Endothelial cell of hepatic sinusoid (primary cell): Measurements from ENCODE around the gene NT5C2.
"Not testable (repeated sequence)": the region's sequence is repeated elsewhere in the genome, so short reads cannot be mapped to it uniquely, and the experiment has no call there.

Experiments
- in situ Hi-C: cut with HindIII; loops from 2 replicates; pipeline ENCODE4 v1.10.0; 2017; ENCODE audit warnings: low sequenced_read_pairs

The NT5C2 gene

GRCh38 chr10:103167554-103167953, 25.5 kb downstream of the NT5C2 start:
- in situ Hi-C loops = not testable (repeated sequence)

- in situ Hi-C loops = no loop called here
Observed at GRCh38 chr10:103166523-103166922, 26.5 kb downstream of the NT5C2 start.

DNA sequence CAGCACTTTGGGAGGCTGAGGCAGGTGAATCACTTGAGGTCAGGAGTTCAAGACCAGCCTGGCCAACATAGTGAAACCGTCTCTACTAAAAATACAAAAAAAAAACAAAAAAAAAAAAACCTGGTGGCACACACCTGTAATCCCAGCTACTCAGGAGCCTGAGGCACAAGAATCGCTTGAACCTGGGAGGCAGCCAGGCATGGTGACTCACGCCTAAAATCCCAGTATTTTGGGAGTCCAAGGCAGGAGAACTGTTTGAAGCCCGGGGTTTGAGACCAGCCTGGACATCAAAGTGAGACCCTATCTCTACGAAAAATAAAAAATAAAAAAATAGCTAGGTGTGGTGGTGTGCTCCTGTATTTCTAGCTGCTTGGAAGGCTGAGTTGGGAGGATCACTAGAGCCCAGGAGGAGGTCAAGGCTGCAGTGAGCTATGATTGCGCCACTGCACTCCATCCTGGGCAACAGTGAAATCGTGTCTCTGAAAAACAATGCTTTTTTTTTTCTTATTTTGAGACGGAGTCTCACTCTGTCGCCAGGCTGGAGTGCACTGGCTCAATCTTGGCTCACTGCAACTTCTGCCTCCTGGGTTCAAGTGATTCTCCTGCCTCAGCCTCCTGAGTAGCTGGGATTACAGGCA, 29.2 kb downstream of the NT5C2 start:
- in situ Hi-C loops = not testable (repeated sequence)

GRCh38 chr10:103157246-103157645, 35.8 kb downstream of the NT5C2 start:
- in situ Hi-C loops = no loop called here

GRCh38 chr10:103155471-103156085, 37.5 kb downstream of the NT5C2 start:
- in situ Hi-C loops = no loop called here

- in situ Hi-C loops = loop anchor here (5.0 kb wide), 1 partner anchor 38 kb away; the partner anchor contains the start of gene NT5C2
Observed at GRCh38 chr10:103154521-103155299, 38.4 kb downstream of the NT5C2 start.

DNA sequence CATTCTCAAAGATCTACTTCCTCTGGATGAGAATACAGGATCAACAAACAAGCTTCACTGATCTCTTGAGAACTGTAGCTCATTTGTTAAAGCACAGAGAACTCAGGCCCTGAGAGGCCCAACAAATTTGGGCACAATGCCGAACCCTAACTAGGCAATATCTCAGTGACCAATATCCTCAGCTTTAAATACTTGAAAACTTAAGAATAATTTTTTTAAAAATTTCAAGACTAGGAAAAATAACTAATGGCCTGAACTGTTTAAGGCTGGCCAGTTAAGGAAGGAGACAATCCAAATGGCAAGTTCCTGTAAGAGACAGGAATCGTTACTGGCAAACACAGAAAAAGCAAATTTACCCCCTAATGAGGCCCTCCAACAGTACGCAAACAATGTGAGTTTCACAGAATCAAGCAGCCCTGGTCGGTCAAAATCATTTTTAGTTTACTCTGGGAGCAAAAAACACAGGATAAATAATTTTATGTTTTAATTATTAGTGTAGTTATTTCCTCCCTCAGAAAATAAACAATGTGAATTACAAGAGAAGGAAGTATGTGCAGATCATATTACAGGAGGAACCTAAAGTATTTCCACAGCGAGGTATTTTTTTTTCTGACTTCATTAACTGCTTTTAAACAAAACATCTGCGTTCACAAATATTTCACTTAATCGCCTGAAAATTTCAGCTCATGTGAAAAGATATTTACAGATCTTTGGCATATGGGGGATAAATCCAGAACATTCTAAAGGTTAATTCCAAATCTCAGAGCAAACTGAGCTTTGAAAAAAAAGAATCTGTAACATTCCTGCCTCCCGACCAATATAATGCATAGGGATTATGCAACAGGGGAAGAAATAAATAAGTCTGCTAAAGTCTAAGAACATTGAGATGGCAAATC, 39.5 kb downstream of the NT5C2 start:
- in situ Hi-C loops = loop anchor here (5.0 kb wide), 1 partner anchor 39 kb away; the partner anchor contains the start of gene NT5C2

- in situ Hi-C loops = loop anchor here (5.0 kb wide), 2 partner anchors 42 to 43 kb away; partner anchors contain the start of gene NT5C2
Observed at GRCh38 chr10:103149991-103150622, 43.0 kb downstream of the NT5C2 start.

DNA sequence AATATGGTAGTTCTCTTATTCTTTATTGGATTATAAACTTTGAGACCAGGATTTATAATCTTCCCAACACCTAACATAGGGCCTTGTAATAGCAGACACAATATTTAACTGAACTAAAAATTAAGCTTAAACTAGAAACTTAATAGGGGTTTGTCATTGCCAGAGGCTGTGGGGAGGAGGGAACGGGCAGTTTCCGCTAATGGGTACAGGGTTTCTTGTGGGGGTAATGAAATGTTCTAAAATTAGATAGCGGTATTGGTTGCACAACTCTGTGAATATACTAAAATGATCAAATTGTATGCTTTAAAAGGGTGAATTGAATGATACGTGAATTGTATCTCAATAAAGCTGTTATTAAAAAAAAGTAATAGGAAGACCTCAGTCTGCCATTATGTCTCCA, 45.4 kb downstream of the NT5C2 start:
- in situ Hi-C loops = loop anchor here (5.0 kb wide), 1 partner anchor 40 kb away; no protein-coding TSS in a partner anchor

DNA sequence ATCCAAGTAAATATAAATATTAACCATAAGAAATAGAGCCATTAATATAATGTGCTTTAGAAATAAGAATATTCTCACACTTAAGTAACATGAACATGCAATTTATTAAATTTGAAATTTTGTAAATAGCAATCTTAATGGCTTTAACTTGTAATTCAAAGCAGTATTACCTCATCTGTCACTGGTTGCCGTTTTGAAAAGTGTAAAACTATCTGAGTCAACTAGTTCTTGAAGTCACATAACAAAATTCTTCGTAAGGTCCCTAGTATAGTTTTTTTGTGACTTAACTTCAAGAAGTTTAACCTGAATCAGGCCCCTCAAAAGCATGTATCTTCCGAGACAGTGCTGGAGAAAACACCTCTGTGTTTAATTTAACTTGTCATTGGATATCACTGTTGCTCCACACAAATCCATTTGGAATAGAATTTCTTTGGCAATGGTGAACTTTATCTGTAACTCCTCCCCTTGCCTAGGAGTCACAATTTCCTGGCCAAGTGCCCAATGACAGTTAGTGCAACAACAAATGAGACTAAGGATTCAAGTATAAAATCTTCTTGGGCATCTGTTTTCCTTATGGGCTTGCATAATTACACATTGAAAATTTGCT, 47.1 kb downstream of the NT5C2 start:
- in situ Hi-C loops = loop anchor here (5.0 kb wide), 1 partner anchor 39 kb away; no protein-coding TSS in a partner anchor

DNA sequence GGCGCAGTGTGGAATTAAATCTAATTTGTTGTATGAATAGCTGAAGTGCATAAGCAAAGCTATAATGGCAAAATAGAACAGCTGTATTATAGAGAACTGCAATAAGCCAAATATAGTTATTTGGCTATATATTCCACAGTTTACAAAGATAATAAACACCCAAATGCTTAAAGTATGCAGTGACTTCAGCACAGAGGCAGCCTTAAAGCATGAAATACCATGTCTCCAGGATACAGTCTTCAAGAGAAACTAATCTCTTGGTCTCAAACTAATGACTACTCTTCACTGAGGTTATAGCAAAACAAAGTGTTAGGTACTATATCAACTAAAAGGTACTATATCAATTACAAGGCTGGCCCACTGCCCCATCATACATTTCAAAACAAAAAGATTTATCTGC, 48.0 kb downstream of the NT5C2 start:
- in situ Hi-C loops = loop anchor here (5.0 kb wide), 1 partner anchor 38 kb away; no protein-coding TSS in a partner anchor

DNA sequence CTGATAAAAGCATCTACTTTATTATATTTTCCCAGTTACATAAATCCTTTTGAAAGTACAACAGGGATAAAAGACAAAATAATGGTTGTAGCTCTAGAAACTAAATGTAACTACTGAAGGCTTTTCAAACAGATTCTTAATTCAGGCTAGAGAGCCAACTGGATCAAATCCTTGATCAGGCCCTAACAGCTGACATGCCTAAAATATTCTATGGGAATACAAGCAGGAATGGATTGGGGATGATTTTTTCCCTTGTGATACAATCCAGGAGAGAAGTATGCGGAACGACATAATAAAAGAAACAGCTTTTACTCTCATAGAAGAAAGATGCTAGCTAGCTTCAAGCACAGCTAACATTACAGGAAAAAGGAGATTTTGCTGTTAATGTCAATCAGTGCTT, 49.0 kb downstream of the NT5C2 start:
- in situ Hi-C loops = no loop called here

DNA sequence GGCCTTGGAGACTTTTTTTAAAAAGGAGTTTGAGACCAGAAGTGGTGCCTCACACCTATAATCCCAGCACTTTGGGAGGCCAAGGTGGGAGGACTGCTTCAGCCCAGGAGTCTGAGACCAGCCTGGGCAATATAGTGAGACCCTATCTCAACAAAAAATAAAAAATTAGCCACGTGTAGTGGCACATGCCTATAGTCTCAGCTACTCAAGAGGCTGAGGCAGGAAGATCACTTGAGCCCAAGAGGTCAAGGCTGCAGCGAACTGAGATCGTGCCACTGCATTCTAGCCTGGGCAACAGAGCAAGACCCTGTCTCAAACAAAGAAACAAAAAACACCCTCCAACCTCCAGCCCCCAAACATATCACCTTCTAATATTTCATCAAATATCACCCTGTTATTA, 49.4 kb downstream of the NT5C2 start:
- in situ Hi-C loops = not testable (repeated sequence)

DNA sequence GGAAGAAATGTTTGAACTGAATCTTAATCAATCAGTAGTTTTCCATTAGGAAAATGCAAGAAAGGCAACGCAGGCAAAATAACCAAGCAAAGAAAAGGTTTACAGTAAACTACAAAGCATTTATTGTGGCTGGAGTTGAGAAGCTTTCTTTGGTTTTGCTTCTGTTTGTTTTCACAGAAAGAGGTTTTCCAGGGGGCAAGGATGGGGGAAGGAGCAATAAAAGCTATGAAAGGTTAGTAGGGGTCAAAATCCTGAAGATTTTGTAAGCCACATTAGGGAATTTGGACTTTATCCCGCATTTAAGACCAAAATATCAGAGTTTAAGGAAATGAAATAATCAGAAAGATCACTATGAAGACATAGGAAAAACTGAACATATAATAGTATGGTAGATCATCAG, 51.1 kb downstream of the NT5C2 start:
- in situ Hi-C loops = no loop called here

GRCh38 chr10:103140469-103140868, 52.6 kb downstream of the NT5C2 start:
- in situ Hi-C loops = no loop called here

- in situ Hi-C loops = no loop called here
Observed at GRCh38 chr10:103139803-103140202, 53.3 kb downstream of the NT5C2 start.

- in situ Hi-C loops = not testable (repeated sequence)
Observed at GRCh38 chr10:103135168-103135567, 57.9 kb downstream of the NT5C2 start.

DNA sequence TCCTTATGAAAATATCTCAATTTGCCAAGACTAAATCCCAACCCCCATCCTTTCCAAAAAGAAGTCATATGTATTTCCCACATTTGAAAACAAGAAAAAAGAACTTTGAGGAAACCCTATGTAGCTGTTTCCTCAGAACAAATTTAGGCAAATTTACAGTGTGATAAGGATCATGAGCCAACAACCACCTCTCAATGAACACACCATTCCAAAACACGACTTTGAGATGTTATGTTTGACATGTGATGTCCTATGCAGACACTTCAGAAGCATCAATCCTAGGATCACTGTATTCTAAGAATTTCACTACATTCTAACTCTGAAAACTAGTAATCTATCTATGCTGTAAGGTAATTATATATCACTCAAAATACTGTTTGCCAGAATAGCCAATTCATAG, 62.2 kb downstream of the NT5C2 start:
- in situ Hi-C loops = no loop called here

DNA sequence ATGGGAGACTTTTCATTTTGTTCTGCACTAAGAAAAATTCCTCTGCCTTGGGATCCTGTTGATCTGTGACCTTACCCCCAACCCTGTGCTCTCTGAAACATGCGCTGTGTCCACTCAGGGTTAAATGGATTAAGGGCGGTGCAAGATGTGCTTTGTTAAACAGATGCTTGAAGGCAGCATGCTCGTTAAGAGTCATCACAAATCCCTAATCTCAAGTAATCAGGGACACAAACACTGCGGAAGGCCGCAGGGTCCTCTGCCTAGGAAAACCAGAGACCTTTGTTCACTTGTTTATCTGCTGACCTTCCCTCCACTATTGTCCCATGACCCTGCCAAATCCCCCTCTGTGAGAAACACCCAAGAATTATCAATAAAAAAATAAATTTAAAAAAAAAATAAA, 62.9 kb downstream of the NT5C2 start:
- in situ Hi-C loops = not testable (repeated sequence)

DNA sequence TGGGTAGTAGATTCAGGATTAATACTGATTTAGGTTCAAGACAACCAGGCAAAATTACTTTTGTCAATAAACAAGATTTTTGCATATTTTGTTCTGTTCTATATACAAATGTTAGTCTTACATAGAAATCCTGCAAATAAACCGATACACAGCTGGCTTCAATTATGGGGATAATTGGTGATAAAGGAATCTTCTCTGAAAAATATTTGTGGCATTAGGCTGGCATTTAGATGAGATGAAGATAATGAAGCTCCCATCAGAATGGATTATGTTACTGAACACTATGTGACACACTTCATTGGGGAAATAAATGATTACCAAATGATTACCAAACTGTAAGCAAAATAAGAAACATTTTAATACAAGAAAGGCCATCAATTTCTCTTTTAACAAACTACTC, 65.8 kb downstream of the NT5C2 start:
- in situ Hi-C loops = no loop called here
